ENCODE data around the gene JAZF1.

Gene JAZF1

DNA sequence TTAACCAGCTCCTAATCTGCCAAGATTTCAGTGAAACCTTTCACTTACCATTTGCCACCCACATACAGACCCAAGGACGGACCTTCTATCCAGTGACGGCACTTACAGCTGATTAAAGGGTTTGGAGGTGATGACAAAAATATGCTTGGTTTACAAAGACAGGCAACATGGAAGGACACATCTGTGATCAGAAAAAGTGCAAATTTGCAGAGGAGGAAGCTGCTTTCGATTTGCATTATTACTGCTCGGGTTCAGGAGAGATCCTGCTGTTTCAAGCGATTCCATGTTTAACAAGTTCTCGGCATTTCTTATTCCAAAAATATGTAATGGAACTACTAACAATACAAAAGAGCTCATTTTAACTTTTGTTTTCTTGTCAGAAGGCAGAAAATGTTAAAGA, 109.0 kb downstream of the JAZF1 start:
- Histone ChIP-seq H3K9me3 (ENCODE audit: insufficient read depth, low read length) (no peaks in the 10 kb centered on the region), H3K4me2 (ENCODE audit: low read depth, low read length, poor library complexity, severe bottlenecking) (no peak overlapping the region), H3K27me3 (ENCODE audit: low read length) (no peaks in the 10 kb centered on the region), H3K79me2 (ENCODE audit: insufficient read depth, low read length) (no peaks in the 10 kb centered on the region), H3K9me2 (replicated peaks; ENCODE audit: insufficient read depth, low read length) (no peaks in the 10 kb centered on the region), H3K36me3 (ENCODE audit: low read length) (no peaks in the 10 kb centered on the region), H4K20me1 (ENCODE audit: low read depth, low read length) (no peaks in the 10 kb centered on the region), H3K9ac (ENCODE audit: low read length) (no peak overlapping the region), H3K27ac (ENCODE audit: low read depth, low read length) (no peak overlapping the region), H3F3A (ENCODE audit: insufficient read depth) (no peaks in the 10 kb centered on the region), H2AFZ (ENCODE audit: low read depth, low read length, severe bottlenecking) (no peak overlapping the region), H3K4me3 (ENCODE audit: insufficient read depth, low read length, poor library complexity, severe bottlenecking) (no peak overlapping the region)
- TF ChIP-seq, protein P1, sequence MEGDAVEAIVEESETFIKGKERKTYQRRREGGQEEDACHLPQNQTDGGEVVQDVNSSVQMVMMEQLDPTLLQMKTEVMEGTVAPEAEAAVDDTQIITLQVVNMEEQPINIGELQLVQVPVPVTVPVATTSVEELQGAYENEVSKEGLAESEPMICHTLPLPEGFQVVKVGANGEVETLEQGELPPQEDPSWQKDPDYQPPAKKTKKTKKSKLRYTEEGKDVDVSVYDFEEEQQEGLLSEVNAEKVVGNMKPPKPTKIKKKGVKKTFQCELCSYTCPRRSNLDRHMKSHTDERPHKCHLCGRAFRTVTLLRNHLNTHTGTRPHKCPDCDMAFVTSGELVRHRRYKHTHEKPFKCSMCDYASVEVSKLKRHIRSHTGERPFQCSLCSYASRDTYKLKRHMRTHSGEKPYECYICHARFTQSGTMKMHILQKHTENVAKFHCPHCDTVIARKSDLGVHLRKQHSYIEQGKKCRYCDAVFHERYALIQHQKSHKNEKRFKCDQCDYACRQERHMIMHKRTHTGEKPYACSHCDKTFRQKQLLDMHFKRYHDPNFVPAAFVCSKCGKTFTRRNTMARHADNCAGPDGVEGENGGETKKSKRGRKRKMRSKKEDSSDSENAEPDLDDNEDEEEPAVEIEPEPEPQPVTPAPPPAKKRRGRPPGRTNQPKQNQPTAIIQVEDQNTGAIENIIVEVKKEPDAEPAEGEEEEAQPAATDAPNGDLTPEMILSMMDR (IDR thresholded peaks at IDR 0.05; ENCODE audit: insufficient read depth, low read length, poor library complexity, severe bottlenecking): no peak
- no peak for TF ChIP-seq EZH2phosphoT487 (conservative IDR thresholded peaks at IDR 0.05; ENCODE audit: low read length)

DNA sequence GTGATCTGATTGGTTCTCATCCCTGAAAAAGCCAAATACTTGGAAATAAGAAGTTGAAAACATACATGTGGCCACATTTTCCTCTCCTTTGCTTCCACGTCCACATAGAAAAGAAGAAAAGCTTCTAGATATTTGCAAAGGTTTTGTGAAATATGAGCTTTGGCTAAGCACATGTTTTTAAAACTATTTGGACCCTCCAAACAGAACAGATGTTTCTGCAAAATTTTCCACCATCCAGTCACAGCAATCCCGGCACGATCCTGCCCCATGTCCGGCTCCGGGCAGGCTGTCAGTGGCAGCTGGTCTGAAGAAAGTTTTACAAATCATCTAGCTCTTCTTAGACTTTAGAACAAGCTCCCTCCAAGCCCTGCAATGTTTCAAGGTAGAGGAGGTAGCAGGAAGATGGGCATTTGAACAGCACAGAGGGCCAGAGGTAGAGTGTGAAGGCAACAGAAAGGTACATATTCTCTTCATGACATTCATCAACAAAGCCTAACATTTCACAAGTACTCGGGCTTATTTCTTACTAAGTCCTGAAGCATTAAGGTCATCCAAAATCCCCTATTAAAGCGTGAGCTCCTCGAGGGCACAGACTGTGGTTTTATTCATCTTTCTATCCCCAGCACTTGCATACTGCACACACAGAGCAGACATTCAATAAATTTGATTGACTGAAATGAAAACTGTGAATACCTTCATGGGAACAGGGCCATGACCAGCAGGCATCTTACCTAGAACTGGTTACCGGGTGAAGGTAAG, 110.1 kb downstream of the JAZF1 start:
- H3K9me2 ChIP-seq (replicated peaks; ENCODE audit: insufficient read depth, low read length): no peaks in the 10 kb centered on the region
- no peaks in the 10 kb centered on the region for H3K36me3 ChIP-seq (ENCODE audit: low read length)
- no peaks in the 10 kb centered on the region for H4K20me1 ChIP-seq (ENCODE audit: low read depth, low read length)
- H3K79me2 ChIP-seq (ENCODE audit: insufficient read depth, low read length): no peaks in the 10 kb centered on the region
- H3K9ac ChIP-seq (ENCODE audit: low read length): no peak overlapping the region
- no peak overlapping the region for H2AFZ ChIP-seq (ENCODE audit: low read depth, low read length, severe bottlenecking)
- no peak overlapping the region for H3K4me3 ChIP-seq (ENCODE audit: insufficient read depth, low read length, poor library complexity, severe bottlenecking)
- TF ChIP-seq, protein P1 (IDR thresholded peaks at IDR 0.05; ENCODE audit: insufficient read depth, low read length, poor library complexity, severe bottlenecking): no peak
- TF ChIP-seq EZH2phosphoT487 (conservative IDR thresholded peaks at IDR 0.05; ENCODE audit: low read length): no peak
- H3F3A ChIP-seq (ENCODE audit: insufficient read depth): no peaks in the 10 kb centered on the region
- H3K27ac ChIP-seq (ENCODE audit: low read depth, low read length): no peak overlapping the region
- no peaks in the 10 kb centered on the region for H3K9me3 ChIP-seq (ENCODE audit: insufficient read depth, low read length)
- no peak overlapping the region for H3K4me2 ChIP-seq (ENCODE audit: low read depth, low read length, poor library complexity, severe bottlenecking)
- H3K27me3 ChIP-seq (ENCODE audit: low read length): no peaks in the 10 kb centered on the region

DNA sequence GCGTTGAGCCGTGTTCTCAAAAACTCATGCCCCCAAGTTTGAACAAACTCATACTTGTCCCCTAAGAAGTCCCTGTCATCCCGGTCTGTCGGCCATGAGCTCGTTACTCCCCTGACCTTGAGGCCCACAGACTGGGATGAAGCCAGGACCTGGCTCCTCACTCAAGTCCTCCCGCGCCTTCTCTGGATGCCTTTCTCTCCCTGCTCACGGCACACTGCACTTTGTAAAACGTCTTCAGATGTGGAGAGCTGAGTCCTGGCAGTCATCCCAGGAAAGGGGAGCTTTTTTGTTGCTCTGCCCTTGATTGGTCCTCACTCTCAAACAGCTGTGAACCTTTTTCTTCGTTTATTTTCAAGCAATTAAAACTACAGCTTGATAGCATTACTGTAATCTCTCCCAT, 110.8 kb downstream of the JAZF1 start:
- H3K9me2 ChIP-seq (replicated peaks; ENCODE audit: insufficient read depth, low read length): no peaks in the 10 kb centered on the region
- no peak for TF ChIP-seq EZH2phosphoT487 (conservative IDR thresholded peaks at IDR 0.05; ENCODE audit: low read length)
- H3K27me3 ChIP-seq (ENCODE audit: low read length): no peaks in the 10 kb centered on the region
- H3K9me3 ChIP-seq (ENCODE audit: insufficient read depth, low read length): no peaks in the 10 kb centered on the region
- H3K4me2 ChIP-seq (ENCODE audit: low read depth, low read length, poor library complexity, severe bottlenecking): no peak overlapping the region
- no peak overlapping the region for H3K9ac ChIP-seq (ENCODE audit: low read length)
- no peaks in the 10 kb centered on the region for H3K79me2 ChIP-seq (ENCODE audit: insufficient read depth, low read length)
- H3F3A ChIP-seq (ENCODE audit: insufficient read depth): no peaks in the 10 kb centered on the region
- no peak overlapping the region for H3K27ac ChIP-seq (ENCODE audit: low read depth, low read length)
- no peaks in the 10 kb centered on the region for H3K36me3 ChIP-seq (ENCODE audit: low read length)
- no peak overlapping the region for H3K4me3 ChIP-seq (ENCODE audit: insufficient read depth, low read length, poor library complexity, severe bottlenecking)
- peaks cover 3% of the 10 kb centered on the region; the same call in 1 of the 2 replicates for H4K20me1 ChIP-seq (ENCODE audit: low read depth, low read length)
- H2AFZ ChIP-seq (ENCODE audit: low read depth, low read length, severe bottlenecking): no peak overlapping the region

GRCh38 chr7:28069388-28069787, 111.2 kb downstream of the JAZF1 start:
- no peak for TF ChIP-seq EZH2phosphoT487 (conservative IDR thresholded peaks at IDR 0.05; ENCODE audit: low read length)
- TF ChIP-seq, protein P1 (IDR thresholded peaks at IDR 0.05; ENCODE audit: insufficient read depth, low read length, poor library complexity, severe bottlenecking): no peak
- no peak overlapping the region for H3K4me2 ChIP-seq (ENCODE audit: low read depth, low read length, poor library complexity, severe bottlenecking)
- H3K79me2 ChIP-seq (ENCODE audit: insufficient read depth, low read length): no peaks in the 10 kb centered on the region
- H3F3A ChIP-seq (ENCODE audit: insufficient read depth): no peaks in the 10 kb centered on the region
- no peak overlapping the region for H2AFZ ChIP-seq (ENCODE audit: low read depth, low read length, severe bottlenecking)
- H3K9ac ChIP-seq (ENCODE audit: low read length): no peak overlapping the region
- no peaks in the 10 kb centered on the region for H3K27me3 ChIP-seq (ENCODE audit: low read length)
- no peak overlapping the region for H3K27ac ChIP-seq (ENCODE audit: low read depth, low read length)
- H3K9me2 ChIP-seq (replicated peaks; ENCODE audit: insufficient read depth, low read length): no peaks in the 10 kb centered on the region
- H4K20me1 ChIP-seq (ENCODE audit: low read depth, low read length): peaks cover 4% of the 10 kb centered on the region
- H3K36me3 ChIP-seq (ENCODE audit: low read length): no peaks in the 10 kb centered on the region
- H3K4me3 ChIP-seq (ENCODE audit: insufficient read depth, low read length, poor library complexity, severe bottlenecking): no peak overlapping the region
- no peaks in the 10 kb centered on the region for H3K9me3 ChIP-seq (ENCODE audit: insufficient read depth, low read length)

Data from SU-DHL-6 (cell line).